ENCODE results near the gene MED15. TPM values are rescaled to one million over a fixed set of nuclear protein-coding genes. Genes with fewer than 3 reads are reported as not detected.
A peak's percentile ranks its signal among the peaks of the same experiment; 100 is the strongest.

The MED15 gene
- total RNA-seq, 1 donor from 2014 or later, result 38.1 TPM

- ATAC-seq (no peak), DNase-seq (ENCODE audit: missing footprints) (no peak)
- intact Hi-C loops (cut with DNase I), result no loop called here
Observed at GRCh38 chr22:20621162-20621561, 113.8 kb downstream of the MED15 start.

DNA sequence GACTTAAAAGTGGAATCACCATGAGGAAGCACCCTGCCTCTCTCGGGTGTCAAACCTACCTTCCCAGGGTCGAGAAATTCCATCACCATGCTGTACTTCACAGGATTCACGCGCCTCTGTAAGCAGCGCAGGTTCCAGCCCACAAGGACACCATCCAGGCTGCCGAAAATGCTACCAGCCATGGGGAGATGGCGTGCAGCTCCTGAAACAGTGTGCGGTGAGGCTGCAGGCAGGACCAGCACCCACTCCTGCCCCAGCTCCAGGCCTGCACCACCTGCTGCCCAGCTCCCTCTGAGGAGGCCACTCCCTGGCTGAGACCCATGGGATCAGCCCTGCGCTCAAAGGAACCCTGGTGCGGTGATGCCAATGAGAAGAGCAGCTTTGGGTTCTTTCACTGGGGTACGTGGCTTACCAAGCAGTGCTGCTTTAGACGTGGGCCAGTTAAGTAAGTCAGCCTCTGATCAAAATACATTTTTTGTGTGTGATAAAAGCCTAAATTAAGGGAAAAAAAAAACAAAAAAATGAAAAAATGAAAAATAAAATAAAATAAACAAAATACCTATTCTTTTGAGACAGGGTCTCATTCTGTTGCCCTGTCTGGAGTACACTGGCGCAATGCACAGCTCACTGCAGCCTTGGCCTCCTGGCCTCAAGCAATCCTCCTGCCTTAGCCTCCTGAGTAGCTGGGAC, 115.4 kb downstream of the MED15 start:
- intact Hi-C loops (cut with DNase I), result no loop called here
- ATAC-seq (no peak), DNase-seq (ENCODE audit: missing footprints) (no peak)

- intact Hi-C loops (cut with DNase I), result no loop called here
- ATAC-seq (no peak), DNase-seq (ENCODE audit: missing footprints) (no peak)
Observed at GRCh38 chr22:20624161-20624616, 116.8 kb downstream of the MED15 start.

DNA sequence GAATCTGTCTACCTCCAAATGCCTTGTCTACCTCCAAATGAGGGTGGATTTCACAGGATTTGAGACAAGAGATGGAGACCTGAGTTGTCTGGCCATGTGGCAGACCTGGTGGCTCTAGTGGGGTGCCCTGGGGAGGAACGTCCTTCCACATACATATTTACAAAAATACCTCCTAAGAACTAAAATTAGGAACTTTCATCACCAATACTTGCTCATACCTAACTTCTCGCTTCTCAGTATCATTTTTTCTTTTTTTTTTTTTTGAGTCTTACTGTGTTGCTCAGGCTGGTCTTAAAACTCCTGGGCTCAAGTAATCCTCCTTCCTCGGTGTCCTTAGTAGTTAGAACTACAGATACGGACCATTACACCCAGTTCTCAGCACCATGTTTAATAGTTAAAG, 117.9 kb downstream of the MED15 start:
- ATAC-seq, result no peak

GRCh38 chr22:20626811-20627210, 119.4 kb downstream of the MED15 start:
- intact Hi-C loops (cut with DNase I), result no loop called here
- DNase-seq (ENCODE audit: missing footprints) (no peak), ATAC-seq (no peak)

More for the DNA sequence above, 117.9 kb downstream of the MED15 start:
- intact Hi-C loops (cut with DNase I), result no loop called here
- DNase-seq (ENCODE audit: missing footprints), result no peak

DNA sequence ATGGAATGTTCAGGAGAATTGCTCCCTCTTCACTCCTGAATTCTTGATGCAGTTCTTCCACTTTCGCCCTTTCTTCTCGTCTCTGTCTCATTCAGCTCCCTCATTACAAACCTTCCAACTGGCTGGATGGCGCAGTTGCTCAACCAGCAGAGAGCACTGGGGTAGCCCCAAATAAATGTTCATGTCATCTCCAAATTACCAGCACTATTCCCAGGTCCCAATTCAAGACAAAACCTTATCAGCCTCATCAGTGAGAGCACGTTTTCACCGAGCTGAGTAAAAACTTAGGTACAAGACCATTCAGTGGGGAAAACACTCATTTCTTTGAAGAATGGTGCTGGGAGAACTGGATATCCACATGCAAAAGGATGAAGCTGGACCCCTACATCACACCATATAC, 120.0 kb downstream of the MED15 start:
- ATAC-seq (no peak), DNase-seq (ENCODE audit: missing footprints) (no peak)
- intact Hi-C loops (cut with DNase I), result no loop called here

DNA sequence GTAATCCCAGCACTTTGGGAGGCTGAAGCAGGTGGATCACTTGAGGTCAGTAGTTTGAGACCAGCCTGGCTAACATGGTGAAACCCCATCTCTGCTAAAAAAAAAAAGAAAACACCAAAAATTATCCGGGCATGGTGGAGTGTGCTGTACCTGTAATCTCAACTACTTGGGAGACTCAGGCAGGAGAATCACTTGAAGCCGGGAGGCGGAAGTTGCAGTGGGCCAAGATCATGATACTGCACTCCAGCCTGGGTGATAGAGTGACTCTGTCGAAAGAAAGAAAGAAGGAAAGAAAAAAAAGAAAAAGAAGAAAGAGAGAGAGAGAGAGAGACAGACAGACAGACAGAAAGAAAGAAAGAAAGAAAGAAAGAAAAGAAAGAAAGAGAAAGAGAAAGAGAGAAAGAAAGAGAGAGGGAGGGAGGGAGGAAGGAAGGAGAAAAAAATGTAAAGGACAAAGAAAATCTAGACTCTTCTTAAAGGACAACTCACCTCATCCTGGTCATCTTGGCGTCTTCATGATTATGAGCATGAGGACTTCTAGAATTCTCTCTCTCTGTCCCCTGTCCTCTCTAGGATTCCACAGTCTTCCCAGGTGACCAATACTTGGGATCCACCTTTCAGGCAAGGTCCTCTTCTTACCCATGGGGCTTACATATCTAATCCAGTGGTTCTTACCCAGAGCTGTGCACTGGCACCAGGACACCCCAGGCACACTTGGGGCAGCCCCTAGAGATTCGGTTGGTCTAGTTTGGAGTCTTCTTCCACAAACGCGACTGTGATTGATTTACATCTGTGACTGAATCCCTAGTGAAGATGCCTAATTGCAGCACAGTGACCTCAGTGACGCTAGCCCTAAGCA, 120.9 kb downstream of the MED15 start:
- no peak for ATAC-seq
- intact Hi-C loops (cut with DNase I), result no loop called here

GRCh38 chr22:20629401-20629800, 122.0 kb downstream of the MED15 start:
- ATAC-seq (no peak), DNase-seq (ENCODE audit: missing footprints) (no peak)
- intact Hi-C loops (cut with DNase I), result no loop called here

More for the DNA sequence above, 120.9 kb downstream of the MED15 start:
- no peak for DNase-seq (ENCODE audit: missing footprints)

- ATAC-seq (no peak), DNase-seq (ENCODE audit: missing footprints) (no peak)
- intact Hi-C loops (cut with DNase I), result no loop called here
Observed at GRCh38 chr22:20630873-20631617, 123.6 kb downstream of the MED15 start.

DNA sequence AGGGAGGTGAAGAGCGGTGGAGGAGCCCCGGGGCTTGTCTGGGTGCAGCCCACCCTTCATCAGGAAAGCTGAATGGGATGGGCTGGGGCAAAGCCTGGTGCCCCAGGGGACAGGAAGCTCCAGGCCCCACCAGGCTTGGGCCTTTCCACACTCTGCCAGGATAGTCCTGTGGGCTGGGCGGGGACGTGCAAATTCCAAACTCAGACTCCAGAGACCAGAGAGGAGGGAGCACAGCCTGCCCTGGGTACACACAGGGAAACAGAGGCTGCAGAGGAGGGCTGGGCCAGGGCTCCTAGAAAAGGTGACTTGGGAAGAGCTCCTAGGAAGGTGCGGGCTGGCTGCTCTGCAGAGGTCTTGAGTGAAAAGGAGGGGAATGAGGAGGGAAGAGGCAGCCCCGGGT, 124.7 kb downstream of the MED15 start:
- DNase-seq (ENCODE audit: missing footprints), result no peak
- no peak for ATAC-seq
- intact Hi-C loops (cut with DNase I), result no loop called here

- ATAC-seq (no peak), DNase-seq (ENCODE audit: missing footprints) (no peak)
- intact Hi-C loops (cut with DNase I), result no loop called here
Observed at GRCh38 chr22:20632518-20632917, 125.1 kb downstream of the MED15 start.

DNA sequence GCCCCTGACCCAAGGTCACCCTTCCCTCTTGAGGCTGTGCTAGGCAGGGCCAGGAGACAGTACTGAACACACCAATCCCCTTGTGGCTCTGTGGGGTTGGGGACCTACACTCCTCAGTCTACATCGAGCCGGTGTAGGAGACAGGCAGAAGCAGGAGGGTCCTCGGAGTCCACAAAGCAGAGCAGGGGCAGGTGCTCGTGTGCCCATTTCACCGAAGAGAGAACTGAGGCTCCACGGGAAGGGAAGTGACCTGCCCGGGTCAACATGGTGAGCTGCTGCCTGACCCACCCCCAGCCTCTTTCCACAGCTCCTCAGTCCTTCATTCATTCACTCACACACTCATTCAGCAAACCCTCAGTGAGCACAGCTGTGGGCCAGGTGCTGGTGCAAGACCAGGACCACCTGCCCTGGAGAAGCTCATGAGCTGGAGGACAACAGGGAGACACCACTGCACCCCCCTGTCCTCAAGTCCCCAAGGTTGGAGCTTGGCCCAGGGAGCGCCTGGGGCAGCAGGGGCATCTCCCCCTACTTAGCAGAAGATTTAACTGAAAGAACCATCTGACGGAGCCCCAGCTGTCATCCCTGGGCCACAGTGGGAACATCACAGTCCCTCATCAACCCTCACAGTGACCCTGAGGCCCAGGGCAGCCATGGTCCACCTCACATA, 127.3 kb downstream of the MED15 start:
- ATAC-seq, result peak; percentile 13
- intact Hi-C loops (cut with DNase I), result no loop called here

GRCh38 chr22:20635227-20635591, 127.8 kb downstream of the MED15 start:
- no peak for ATAC-seq
- intact Hi-C loops (cut with DNase I), result no loop called here
- no peak for DNase-seq (ENCODE audit: missing footprints)

More for the DNA sequence above, 127.3 kb downstream of the MED15 start:
- no peak for DNase-seq (ENCODE audit: missing footprints)

DNA sequence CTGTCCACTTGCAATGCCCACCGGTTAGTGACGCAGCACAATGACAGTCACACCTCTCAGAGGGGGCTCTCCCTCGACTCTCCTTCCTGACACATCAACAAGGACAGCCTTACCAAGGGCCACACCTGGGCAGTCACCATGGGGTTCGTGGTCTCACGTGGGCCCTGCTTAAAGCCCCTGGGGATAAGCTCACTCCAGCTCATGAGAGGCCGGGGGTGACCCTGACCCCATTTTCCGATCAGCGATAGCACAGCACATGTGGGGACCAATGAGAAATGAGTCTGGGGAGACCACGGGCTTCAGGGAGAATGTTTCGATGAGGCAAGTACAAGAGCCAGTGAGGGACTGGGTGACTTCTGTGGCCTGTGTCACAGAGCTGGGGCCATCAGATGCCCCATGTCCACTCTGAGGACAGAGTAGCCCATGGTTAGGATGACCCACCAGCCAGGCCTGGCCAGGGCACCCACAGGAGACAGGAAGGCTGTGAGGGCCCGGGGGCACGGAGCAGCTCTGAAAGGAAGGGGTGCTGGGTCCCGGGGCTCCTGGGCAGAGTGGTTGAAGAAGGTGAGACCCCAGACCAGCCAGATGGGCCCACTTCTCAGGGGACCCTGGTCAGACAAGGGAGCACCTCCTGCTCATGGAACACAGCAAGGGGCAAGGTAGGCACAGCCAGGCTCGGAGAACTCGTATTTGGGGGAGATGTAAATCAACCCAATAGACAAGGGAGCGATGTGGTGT, 128.8 kb downstream of the MED15 start:
- ATAC-seq, result no peak
- no peak for DNase-seq (ENCODE audit: missing footprints)
- intact Hi-C loops (cut with DNase I), result no loop called here

- no peak for ATAC-seq
- intact Hi-C loops (cut with DNase I), result no loop called here
Observed at GRCh38 chr22:20636945-20637344, 129.5 kb downstream of the MED15 start.

More at GRCh38 chr22:20636945-20637344, 129.5 kb downstream of the MED15 start:
- no peak for DNase-seq (ENCODE audit: missing footprints)

All from Right ventricle myocardium inferior (tissue), 1 donor.